Measurements from ENCODE around the gene GOLGA6A.

DNA sequence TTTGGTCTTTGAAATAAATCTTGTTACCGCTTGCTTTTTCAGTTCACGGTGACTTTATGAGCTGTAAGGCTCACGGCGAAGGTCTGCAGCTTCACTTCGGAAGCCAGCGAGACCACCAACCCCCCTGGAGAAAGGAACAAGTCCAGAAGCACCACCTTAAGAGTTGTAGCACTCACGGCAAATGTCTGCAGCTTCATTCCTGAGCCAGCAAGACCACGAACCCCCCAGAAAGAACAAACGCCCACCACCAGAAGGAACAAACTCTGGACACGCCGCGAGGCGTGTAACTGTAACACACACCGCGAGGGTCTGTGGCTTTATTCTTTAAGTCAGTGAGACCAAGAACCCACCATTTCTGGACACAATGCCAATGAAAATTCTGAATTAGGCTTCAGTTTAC lies 28.8 kb downstream of the GOLGA6A start:
- TF ChIP-seq, protein P1, sequence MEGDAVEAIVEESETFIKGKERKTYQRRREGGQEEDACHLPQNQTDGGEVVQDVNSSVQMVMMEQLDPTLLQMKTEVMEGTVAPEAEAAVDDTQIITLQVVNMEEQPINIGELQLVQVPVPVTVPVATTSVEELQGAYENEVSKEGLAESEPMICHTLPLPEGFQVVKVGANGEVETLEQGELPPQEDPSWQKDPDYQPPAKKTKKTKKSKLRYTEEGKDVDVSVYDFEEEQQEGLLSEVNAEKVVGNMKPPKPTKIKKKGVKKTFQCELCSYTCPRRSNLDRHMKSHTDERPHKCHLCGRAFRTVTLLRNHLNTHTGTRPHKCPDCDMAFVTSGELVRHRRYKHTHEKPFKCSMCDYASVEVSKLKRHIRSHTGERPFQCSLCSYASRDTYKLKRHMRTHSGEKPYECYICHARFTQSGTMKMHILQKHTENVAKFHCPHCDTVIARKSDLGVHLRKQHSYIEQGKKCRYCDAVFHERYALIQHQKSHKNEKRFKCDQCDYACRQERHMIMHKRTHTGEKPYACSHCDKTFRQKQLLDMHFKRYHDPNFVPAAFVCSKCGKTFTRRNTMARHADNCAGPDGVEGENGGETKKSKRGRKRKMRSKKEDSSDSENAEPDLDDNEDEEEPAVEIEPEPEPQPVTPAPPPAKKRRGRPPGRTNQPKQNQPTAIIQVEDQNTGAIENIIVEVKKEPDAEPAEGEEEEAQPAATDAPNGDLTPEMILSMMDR (IDR thresholded peaks at IDR 0.05; ENCODE audit: low read length), result no peak
- no peak for TF ChIP-seq EZH2 (IDR thresholded peaks at IDR 0.05; ENCODE audit: borderline replicate concordance, low read length)

Measured in OCI-LY1 (cell line).